GM20000 (cell line): Measurements from ENCODE around the gene SEL1L2.

Source experiments
- DNase-seq: peaks from one replicate; pipeline ENCODE4 v3.0.0; 2012; ENCODE audit warnings: low spot score
- TF ChIP-seq, protein P1 (sequence below): IDR thresholded peaks from 2 replicates; pipeline ENCODE4 v1.5.1; 2012; ENCODE audit warnings: mild to moderate bottlenecking, control low read depth; ENCODE audit errors: extremely low read depth, missing control alignments

SEL1L2 gene

GRCh38 chr20:13858439-13858838 lies 132.0 kb downstream of the SEL1L2 start:
- DNase-seq, result no peak
- TF ChIP-seq, protein P1, sequence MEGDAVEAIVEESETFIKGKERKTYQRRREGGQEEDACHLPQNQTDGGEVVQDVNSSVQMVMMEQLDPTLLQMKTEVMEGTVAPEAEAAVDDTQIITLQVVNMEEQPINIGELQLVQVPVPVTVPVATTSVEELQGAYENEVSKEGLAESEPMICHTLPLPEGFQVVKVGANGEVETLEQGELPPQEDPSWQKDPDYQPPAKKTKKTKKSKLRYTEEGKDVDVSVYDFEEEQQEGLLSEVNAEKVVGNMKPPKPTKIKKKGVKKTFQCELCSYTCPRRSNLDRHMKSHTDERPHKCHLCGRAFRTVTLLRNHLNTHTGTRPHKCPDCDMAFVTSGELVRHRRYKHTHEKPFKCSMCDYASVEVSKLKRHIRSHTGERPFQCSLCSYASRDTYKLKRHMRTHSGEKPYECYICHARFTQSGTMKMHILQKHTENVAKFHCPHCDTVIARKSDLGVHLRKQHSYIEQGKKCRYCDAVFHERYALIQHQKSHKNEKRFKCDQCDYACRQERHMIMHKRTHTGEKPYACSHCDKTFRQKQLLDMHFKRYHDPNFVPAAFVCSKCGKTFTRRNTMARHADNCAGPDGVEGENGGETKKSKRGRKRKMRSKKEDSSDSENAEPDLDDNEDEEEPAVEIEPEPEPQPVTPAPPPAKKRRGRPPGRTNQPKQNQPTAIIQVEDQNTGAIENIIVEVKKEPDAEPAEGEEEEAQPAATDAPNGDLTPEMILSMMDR, result no peak

DNA sequence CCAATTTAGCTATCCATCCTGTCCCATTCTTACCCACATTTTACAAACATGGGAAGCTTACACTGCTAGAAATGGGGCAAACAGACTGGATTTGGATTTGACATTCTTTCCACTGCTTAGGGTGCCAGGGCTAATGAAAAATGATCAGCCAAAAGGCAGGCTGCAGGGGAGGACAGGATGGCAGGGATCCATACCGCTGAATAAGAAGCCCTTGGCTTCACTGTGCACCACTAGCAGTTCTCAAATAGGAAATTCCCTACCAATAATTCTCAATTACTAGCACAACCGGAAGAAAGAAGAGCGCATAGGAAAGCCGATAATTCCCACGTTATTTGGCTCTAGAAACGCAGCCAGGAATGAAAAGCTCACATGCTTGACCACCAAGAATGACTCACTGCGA lies 132.5 kb downstream of the SEL1L2 start:
- TF ChIP-seq, protein P1, result no peak
- DNase-seq, result no peak

- DNase-seq, result no peak
- TF ChIP-seq, protein P1, result no peak
Observed at GRCh38 chr20:13857304-13857703, 133.1 kb downstream of the SEL1L2 start.

- no peak for DNase-seq
- TF ChIP-seq, protein P1, result no peak
Observed at GRCh38 chr20:13856354-13856753, 134.1 kb downstream of the SEL1L2 start.

GRCh38 chr20:13855613-13856012 lies 134.8 kb downstream of the SEL1L2 start:
- TF ChIP-seq, protein P1, result no peak
- no peak for DNase-seq

GRCh38 chr20:13852306-13852705 lies 138.1 kb downstream of the SEL1L2 start:
- TF ChIP-seq, protein P1, result no peak
- no peak for DNase-seq

DNA sequence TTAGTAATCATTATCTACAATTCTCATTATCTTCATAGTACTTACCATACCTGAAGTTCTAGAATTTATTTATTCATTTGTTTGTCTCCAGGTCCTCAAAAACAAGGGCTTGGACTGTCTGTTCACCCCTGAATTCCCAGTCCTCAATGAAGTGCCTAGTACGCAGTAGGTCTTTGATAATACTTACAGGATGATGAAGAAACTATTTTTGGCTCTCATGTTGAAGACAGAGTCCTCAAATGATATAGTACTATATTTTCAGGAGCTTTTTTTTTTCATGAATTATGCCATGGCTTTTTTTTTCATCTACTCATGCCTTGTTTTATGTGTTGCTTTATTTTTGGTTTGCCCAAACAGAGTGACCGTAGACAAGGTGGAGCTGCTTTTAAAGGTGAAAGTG lies 139.1 kb downstream of the SEL1L2 start:
- TF ChIP-seq, protein P1, result no peak
- no peak for DNase-seq

DNA sequence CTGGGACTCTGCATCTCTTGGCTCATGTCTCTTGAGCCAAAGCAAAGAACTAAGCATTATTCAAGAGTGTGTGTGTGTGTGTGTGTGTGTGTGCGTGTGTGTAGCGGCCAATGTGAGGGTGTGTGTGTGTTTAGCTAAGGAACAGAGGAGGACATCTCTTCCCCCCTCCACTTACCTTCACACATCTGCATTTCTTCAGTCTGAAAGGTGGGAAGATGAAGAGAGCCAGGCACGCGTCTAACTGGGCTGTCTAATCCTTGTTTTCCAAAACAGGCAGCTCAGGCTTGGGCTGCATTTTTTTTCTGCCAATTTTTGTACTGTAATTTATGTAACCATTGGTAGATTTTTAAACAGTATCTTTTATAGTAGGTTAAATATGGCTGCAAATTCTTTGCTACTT lies 146.1 kb downstream of the SEL1L2 start:
- TF ChIP-seq, protein P1, result no peak
- DNase-seq, result no peak
